Gastroesophageal sphincter (tissue), 3 donors: ENCODE measurements around the gene GRID1.
"Not testable (repeated sequence)": the region's sequence is repeated elsewhere in the genome, so short reads cannot be mapped to it uniquely, and the experiment has no call there.

ENCODE experiments used
- POLR2A ChIP-seq, 2 donors: fragments of 450-650 bp; IDR thresholded peaks; one replicate each; pipeline ENCODE4 v1.6.1; 2017; ENCODE audit warnings: antibody characterized with exemption in 2 of 2, mild to moderate bottlenecking in 2 of 2, moderate library complexity in 1 of 2
- POLR2AphosphoS5 ChIP-seq: sonication (generic); formaldehyde crosslinking; IDR thresholded peaks from one replicate; pipeline ENCODE4 v1.6.1; 2017; ENCODE audit warnings: antibody characterized with exemption
- TF ChIP-seq, protein P1 (sequence below), 4 experiments: fragments of 200-600 bp in 2 of 4; fragments of 450-650 bp in 2 of 4; sonication (generic) in 1 of 4; IDR thresholded peaks; one replicate each; pipeline ENCODE4 v1.5.1; 2017 to 2019; ENCODE audit warnings: antibody characterized with exemption in 4 of 4, mild to moderate bottlenecking in 2 of 4, moderate library complexity in 2 of 4

DNA sequence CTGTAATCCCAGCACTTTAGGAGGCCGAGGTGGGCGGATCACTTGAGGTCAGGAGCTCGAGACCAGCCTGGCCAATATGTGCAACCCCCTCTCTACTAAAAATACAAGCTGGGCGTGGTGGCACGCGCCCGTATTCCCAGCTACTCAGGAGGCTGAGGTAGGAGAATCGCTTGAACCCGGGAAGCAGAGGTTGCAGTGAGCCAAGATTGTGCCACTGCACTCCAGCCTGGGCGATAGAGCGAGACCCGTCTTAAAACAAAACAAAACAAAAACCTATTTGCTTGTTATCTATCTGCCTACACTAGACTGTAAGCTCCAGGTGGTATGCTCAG is 22.5 kb upstream of the GRID1 start:
- TF ChIP-seq, protein P1, sequence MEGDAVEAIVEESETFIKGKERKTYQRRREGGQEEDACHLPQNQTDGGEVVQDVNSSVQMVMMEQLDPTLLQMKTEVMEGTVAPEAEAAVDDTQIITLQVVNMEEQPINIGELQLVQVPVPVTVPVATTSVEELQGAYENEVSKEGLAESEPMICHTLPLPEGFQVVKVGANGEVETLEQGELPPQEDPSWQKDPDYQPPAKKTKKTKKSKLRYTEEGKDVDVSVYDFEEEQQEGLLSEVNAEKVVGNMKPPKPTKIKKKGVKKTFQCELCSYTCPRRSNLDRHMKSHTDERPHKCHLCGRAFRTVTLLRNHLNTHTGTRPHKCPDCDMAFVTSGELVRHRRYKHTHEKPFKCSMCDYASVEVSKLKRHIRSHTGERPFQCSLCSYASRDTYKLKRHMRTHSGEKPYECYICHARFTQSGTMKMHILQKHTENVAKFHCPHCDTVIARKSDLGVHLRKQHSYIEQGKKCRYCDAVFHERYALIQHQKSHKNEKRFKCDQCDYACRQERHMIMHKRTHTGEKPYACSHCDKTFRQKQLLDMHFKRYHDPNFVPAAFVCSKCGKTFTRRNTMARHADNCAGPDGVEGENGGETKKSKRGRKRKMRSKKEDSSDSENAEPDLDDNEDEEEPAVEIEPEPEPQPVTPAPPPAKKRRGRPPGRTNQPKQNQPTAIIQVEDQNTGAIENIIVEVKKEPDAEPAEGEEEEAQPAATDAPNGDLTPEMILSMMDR (IDR thresholded peaks at IDR 0.05): not testable (repeated sequence)
- not testable (repeated sequence) for TF ChIP-seq POLR2A (IDR thresholded peaks at IDR 0.05); POLR2AphosphoS5
